ENCODE measurements around the gene NDUFS3. TPM values are rescaled to one million over a fixed set of nuclear protein-coding genes. Genes with fewer than 3 reads are reported as not detected.

The NDUFS3 gene
- total RNA-seq, 3 donors from 2014 or later (not counting 1 experiment from before 2014, with no cell fraction given): 114 to 138 (median 115) TPM

DNA sequence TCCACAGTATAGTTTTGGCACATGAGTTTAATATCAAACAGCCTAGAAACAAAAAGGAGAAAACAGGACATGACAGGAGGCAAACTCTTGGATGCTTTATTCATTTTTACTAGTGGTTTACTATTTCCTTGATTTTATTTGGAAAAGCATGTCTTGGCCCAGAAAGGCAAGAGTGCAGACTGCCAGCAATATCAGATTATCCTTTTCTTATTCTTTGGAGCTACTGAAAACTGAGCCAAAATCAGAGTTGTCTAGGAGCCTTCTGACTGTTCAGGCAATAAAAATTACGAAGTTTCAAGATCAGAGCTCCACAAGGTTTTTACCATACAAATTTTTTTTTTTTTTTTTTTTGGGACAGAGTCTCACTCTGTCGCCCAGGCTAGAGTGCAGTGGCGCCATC lies 42.0 kb upstream of the NDUFS3 start:
- intact Hi-C loops (cut with micrococcal nuclease): no loop called here
- 100% methylated on average over 1 of the region's 3 CpGs for WGBS (ENCODE audit: insufficient coverage)
- no peak overlapping the region for H3K27ac ChIP-seq (ENCODE audit: low read length)

GRCh38 chr11:47538741-47539565 lies 39.9 kb upstream of the NDUFS3 start:
- TF ChIP-seq CTCF (IDR thresholded peaks at IDR 0.05): no peak
- Mint-ChIP-seq H3K4me3 (no peak overlapping the region), H3K27ac (peak overlapping the region; percentile 83 to 85), H3K4me1 (peaks cover 37 to 50% of the 10 kb centered on the region in 2 donors), H3K27me3 (ENCODE audit: low read depth in 2 of 2) (no peaks in the 10 kb centered on the region), H3K36me3 (no peaks in the 10 kb centered on the region), H3K9me3 (no peaks in the 10 kb centered on the region)
- H3K27me3 ChIP-seq (ENCODE audit: control insufficient read depth, insufficient read depth, low read length): no peaks in the 10 kb centered on the region
- intact Hi-C loops (cut with micrococcal nuclease): no loop called here
- DNase-seq (no peak), ATAC-seq (no peak)
- WGBS (ENCODE audit: insufficient coverage): 82% methylated on average over 10 of the region's 10 CpGs
- H3K4me3 ChIP-seq (ENCODE audit: low read length): no peak overlapping the region
- H3K9me3 ChIP-seq (ENCODE audit: control insufficient read depth, insufficient read depth, low read length): no peaks in the 10 kb centered on the region
- peaks cover 45% of the 10 kb centered on the region for H3K4me1 ChIP-seq (ENCODE audit: control insufficient read depth, insufficient read depth, low read length)
- peaks cover 2% of the 10 kb centered on the region for H3K36me3 ChIP-seq (ENCODE audit: control insufficient read depth, insufficient read depth, low read length)
- no peak overlapping the region for H3K27ac ChIP-seq (ENCODE audit: low read length)

More for the DNA sequence above, 42.0 kb upstream of the NDUFS3 start:
- H3K9me3 ChIP-seq (ENCODE audit: control insufficient read depth, insufficient read depth, low read length): no peaks in the 10 kb centered on the region
- H3K36me3 ChIP-seq (ENCODE audit: control insufficient read depth, insufficient read depth, low read length): peaks cover 2% of the 10 kb centered on the region
- DNase-seq (no peak), ATAC-seq (no peak)
- Mint-ChIP-seq H3K27ac (no peak overlapping the region), H3K4me3 (no peak overlapping the region), H3K4me1 (peaks cover 43 to 59% of the 10 kb centered on the region in 2 donors), H3K36me3 (no peaks in the 10 kb centered on the region), H3K27me3 (ENCODE audit: low read depth in 2 of 2) (no peaks in the 10 kb centered on the region), H3K9me3 (no peaks in the 10 kb centered on the region)
- TF ChIP-seq CTCF (IDR thresholded peaks at IDR 0.05): no peak
- H3K27me3 ChIP-seq (ENCODE audit: control insufficient read depth, insufficient read depth, low read length): no peaks in the 10 kb centered on the region
- H3K4me1 ChIP-seq (ENCODE audit: control insufficient read depth, insufficient read depth, low read length): peaks cover 34% of the 10 kb centered on the region
- no peak overlapping the region for H3K4me3 ChIP-seq (ENCODE audit: low read length)

- Histone ChIP-seq H3K36me3 (ENCODE audit: control insufficient read depth, insufficient read depth, low read length) (peaks cover 2% of the 10 kb centered on the region), H3K27me3 (ENCODE audit: control insufficient read depth, insufficient read depth, low read length) (no peaks in the 10 kb centered on the region), H3K4me3 (ENCODE audit: low read length) (no peak overlapping the region), H3K27ac (ENCODE audit: low read length) (no peak overlapping the region), H3K4me1 (ENCODE audit: control insufficient read depth, insufficient read depth, low read length) (peaks cover 41% of the 10 kb centered on the region), H3K9me3 (ENCODE audit: control insufficient read depth, insufficient read depth, low read length) (no peaks in the 10 kb centered on the region)
- ATAC-seq (no peak), DNase-seq (no peak)
- Mint-ChIP-seq H3K4me3 (peak overlapping the region; percentile 55), H3K9me3 (no peaks in the 10 kb centered on the region), H3K27ac (peak overlapping the region; percentile 83 to 85), H3K4me1 (peaks cover 44 to 57% of the 10 kb centered on the region in 2 donors), H3K27me3 (ENCODE audit: low read depth in 2 of 2) (no peaks in the 10 kb centered on the region), H3K36me3 (no peaks in the 10 kb centered on the region)
- no peak for TF ChIP-seq CTCF (IDR thresholded peaks at IDR 0.05)
- WGBS (ENCODE audit: insufficient coverage): 76% methylated on average over 2 of the region's 2 CpGs
- intact Hi-C loops (cut with micrococcal nuclease): no loop called here
These were observed 39.2 kb upstream of the NDUFS3 start for GRCh38 chr11:47539681-47540039.

Data from natural killer cell (primary cell).